Measurements from ENCODE around the gene DNAAF1.
"Not testable (repeated sequence)": the region's sequence is repeated elsewhere in the genome, so short reads cannot be mapped to it uniquely, and the experiment has no call there.

DNAAF1 gene

DNA sequence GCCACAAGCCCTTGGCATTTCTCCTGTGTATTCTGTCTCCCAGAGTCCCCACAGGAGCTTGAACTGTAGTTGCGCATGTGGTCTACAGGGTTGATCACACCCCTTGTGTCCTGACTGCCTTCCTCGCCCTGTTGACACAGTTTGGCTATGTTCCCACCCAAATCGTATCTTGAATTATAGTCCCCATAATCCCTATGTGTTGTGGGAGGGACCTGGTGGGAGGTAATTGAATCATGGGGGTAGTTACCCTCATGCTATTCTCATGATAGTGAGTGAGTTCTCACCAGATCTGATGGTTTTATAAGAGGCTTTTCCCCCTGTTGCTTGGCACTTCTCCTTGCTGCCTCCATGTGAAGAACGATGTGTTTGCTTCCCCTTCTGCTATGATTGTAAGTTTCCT lies 67.0 kb downstream of the DNAAF1 start:
- DNase-seq (ENCODE audit: low read depth): no peak

GRCh38 chr16:84212631-84213030 lies 67.5 kb downstream of the DNAAF1 start:
- DNase-seq (ENCODE audit: low read depth): no peak

GRCh38 chr16:84214451-84215066 lies 69.5 kb downstream of the DNAAF1 start:
- no peak for DNase-seq (ENCODE audit: low read depth)

DNA sequence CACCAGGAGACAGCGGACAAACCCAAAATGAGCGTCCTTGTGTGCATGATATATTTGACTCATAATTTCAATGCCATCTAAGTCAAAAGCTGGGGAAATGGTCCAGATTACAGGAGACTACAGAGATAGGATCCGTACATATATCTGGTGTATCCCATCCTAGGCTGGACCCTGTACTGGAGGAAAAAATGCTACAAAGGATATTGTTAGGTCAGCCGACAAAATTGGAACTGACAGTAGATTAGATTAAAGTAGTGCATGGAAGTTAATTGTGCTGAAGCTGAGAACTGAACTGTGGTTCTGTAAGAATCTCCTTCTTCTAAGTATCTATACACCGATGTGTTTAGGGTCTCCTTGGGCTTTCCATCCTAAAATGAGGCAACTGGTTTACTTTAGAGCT lies 70.4 kb downstream of the DNAAF1 start:
- no peak for DNase-seq (ENCODE audit: low read depth)

DNA sequence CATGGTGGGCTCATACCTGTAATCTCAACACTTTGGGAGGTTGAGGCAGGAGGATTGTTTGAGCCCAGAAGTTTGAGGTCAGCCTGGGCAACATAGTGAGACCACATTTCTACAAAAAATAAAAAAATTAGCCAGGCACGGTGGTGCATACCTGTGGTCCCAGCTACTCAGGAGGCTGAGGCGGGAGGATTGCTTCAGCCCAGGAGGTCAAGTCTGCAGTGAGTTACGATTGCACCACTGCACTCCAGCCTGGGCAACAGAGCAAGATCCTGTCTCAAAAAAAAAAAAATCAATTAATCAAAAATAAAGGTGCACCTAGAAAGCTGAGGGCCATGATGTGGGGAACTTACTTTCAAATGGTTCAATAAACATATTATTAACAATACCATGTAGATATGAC lies 71.0 kb downstream of the DNAAF1 start:
- not testable (repeated sequence) for DNase-seq (ENCODE audit: low read depth)

DNA sequence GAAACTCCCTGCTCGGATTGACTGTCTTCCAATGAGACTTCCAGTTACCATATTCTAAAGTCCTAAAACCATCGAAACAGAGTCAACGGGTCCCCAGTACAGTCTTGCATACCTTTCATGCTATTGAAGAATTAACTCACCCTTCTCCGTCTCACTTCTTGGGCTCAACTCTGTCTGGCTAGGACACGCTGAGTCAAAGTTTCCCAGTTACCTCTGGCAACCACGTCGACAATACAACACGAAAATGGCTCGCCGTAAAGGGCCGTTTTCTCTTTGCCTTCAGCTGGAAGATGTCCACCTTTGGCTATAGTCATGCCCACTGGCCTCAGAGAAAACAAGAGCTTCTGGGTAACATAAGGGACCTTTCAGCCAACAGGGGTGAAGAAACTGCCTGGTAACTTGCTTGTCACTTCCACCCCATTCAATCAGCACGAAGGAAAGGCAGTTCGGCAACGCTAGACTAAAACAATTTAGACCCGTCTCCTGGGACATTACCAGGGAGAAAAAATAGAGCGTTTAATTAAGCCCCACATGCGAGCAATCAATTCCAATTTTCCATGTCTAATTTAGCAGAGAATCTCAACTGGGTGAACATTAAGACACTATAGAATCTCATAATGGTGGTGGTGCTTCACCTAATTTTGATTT lies 73.2 kb downstream of the DNAAF1 start:
- no peak for DNase-seq (ENCODE audit: low read depth)

- DNase-seq (ENCODE audit: low read depth): no peak
Observed at GRCh38 chr16:84218956-84219355, 73.8 kb downstream of the DNAAF1 start.

GRCh38 chr16:84220851-84221250 lies 75.7 kb downstream of the DNAAF1 start:
- peak; percentile 41 for DNase-seq (ENCODE audit: low read depth)

DNA sequence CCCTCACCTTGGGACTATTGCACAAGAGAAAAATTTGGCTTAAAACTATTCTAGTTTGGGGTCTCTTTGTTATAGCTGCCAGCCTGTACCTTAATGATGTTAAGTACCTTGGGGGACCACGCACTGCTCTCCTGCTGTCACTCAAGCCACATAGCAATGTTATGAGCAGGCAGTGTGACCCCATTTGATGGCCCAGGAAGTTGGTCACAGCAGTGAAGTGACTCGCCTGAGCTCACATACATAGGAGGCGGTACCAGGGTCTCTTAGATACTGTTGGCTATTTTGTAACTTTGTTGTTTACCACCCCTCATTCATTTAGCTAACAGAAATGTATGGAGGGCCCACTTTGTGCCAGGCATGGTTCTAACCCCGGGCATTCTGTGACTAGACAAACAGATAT lies 78.3 kb downstream of the DNAAF1 start:
- DNase-seq (ENCODE audit: low read depth): no peak

GRCh38 chr16:84224554-84224953 lies 79.4 kb downstream of the DNAAF1 start:
- DNase-seq (ENCODE audit: low read depth): no peak

- no peak for DNase-seq (ENCODE audit: low read depth)
Observed at GRCh38 chr16:84225126-84225525, 80.0 kb downstream of the DNAAF1 start.

- no peak for DNase-seq (ENCODE audit: low read depth)
Observed at GRCh38 chr16:84225571-84225970, 80.5 kb downstream of the DNAAF1 start.

GRCh38 chr16:84226026-84226425 lies 80.9 kb downstream of the DNAAF1 start:
- DNase-seq (ENCODE audit: low read depth): no peak

Measured in amniotic epithelial cell (primary cell).